NCI-H748 (cell line): ENCODE measurements around the gene FAM81B.
"Not testable (repeated sequence)": the region's sequence is repeated elsewhere in the genome, so short reads cannot be mapped to it uniquely, and the experiment has no call there.

Source experiments
- DNase-seq: peaks from one replicate; lab custom pipeline; 2025; ENCODE audit not compliant: unreplicated experiment; lab: John Stamatoyannopoulos, UW

FAM81B gene

GRCh38 chr5:95390812-95391492 is at the start of gene FAM81B:
Gene FAM81B, plus strand, starts transcription at chr5:95391366. Its CDS starts 24 bp downstream, at chr5:95391390.
- DNase-seq, result no peak

- DNase-seq, result not testable (repeated sequence)
These were observed 49.7 kb upstream of the FAM81B start for GRCh38 chr5:95341444-95341843.

- DNase-seq, result no peak
These were observed 43.6 kb upstream of the FAM81B start for GRCh38 chr5:95347506-95348120.

GRCh38 chr5:95350631-95351030 is 40.5 kb upstream of the FAM81B start:
- no peak for DNase-seq

- no peak for DNase-seq
These were observed 38.5 kb upstream of the FAM81B start for GRCh38 chr5:95352691-95353090.

GRCh38 chr5:95358320-95358719 is 32.8 kb upstream of the FAM81B start:
- no peak for DNase-seq

GRCh38 chr5:95358848-95359247 is 32.3 kb upstream of the FAM81B start:
- no peak for DNase-seq

- DNase-seq, result not testable (repeated sequence)
These were observed 30.5 kb upstream of the FAM81B start for GRCh38 chr5:95360667-95361066.

GRCh38 chr5:95365302-95366095 is 25.7 kb upstream of the FAM81B start:
- peak; percentile 31 for DNase-seq

- DNase-seq, result no peak
These were observed 21.4 kb upstream of the FAM81B start for GRCh38 chr5:95369782-95370181.

GRCh38 chr5:95374061-95374460 is 17.1 kb upstream of the FAM81B start:
- peak; percentile 21 for DNase-seq

GRCh38 chr5:95375591-95375990 is 15.6 kb upstream of the FAM81B start:
- DNase-seq, result no peak

- no peak for DNase-seq
These were observed 12.0 kb upstream of the FAM81B start for GRCh38 chr5:95379133-95379532.

- DNase-seq, result no peak
These were observed 11.0 kb upstream of the FAM81B start for GRCh38 chr5:95380103-95380628.

GRCh38 chr5:95382801-95383200 is 8.4 kb upstream of the FAM81B start:
- peak; percentile 92 for DNase-seq

- no peak for DNase-seq
These were observed 6.5 kb upstream of the FAM81B start for GRCh38 chr5:95384485-95385213.

GRCh38 chr5:95385334-95385733 is 5.8 kb upstream of the FAM81B start:
- no peak for DNase-seq

GRCh38 chr5:95391965-95392364 is 799 bp downstream of the FAM81B start:
- DNase-seq, result not testable (repeated sequence)

GRCh38 chr5:95392593-95393182 is 1.5 kb downstream of the FAM81B start:
- peak; percentile 73 for DNase-seq

GRCh38 chr5:95393279-95393678 is 2.1 kb downstream of the FAM81B start:
- DNase-seq, result no peak

- DNase-seq, result no peak
These were observed 7.8 kb downstream of the FAM81B start for GRCh38 chr5:95398989-95399388.
